OCI-M2 (cell line): Measurements from ENCODE around the gene ANO2.

Experiments used
- DNase-seq: peaks from one replicate; lab custom pipeline; 2025; ENCODE audit not compliant: unreplicated experiment; lab: John Stamatoyannopoulos, UW

The ANO2 gene

GRCh38 chr12:5736527-5736926 lies 208.5 kb downstream of the ANO2 start:
- no peak for DNase-seq

GRCh38 chr12:5736016-5736415 lies 209.0 kb downstream of the ANO2 start:
- no peak for DNase-seq

- no peak for DNase-seq
These were observed 211.1 kb downstream of the ANO2 start for GRCh38 chr12:5733916-5734315.

- no peak for DNase-seq
These were observed 211.8 kb downstream of the ANO2 start for GRCh38 chr12:5733136-5733755.

GRCh38 chr12:5730962-5731361 lies 214.1 kb downstream of the ANO2 start:
- DNase-seq = no peak

- DNase-seq = no peak
These were observed 221.3 kb downstream of the ANO2 start for GRCh38 chr12:5723711-5724252.

GRCh38 chr12:5723071-5723470 lies 222.0 kb downstream of the ANO2 start:
- no peak for DNase-seq

GRCh38 chr12:5720381-5721005 lies 224.6 kb downstream of the ANO2 start:
- no peak for DNase-seq

GRCh38 chr12:5718680-5719079 lies 226.4 kb downstream of the ANO2 start:
- no peak for DNase-seq

GRCh38 chr12:5718073-5718472 lies 227.0 kb downstream of the ANO2 start:
- DNase-seq = no peak

GRCh38 chr12:5716976-5717375 lies 228.1 kb downstream of the ANO2 start:
- no peak for DNase-seq

GRCh38 chr12:5716201-5716600 lies 228.9 kb downstream of the ANO2 start:
- DNase-seq = no peak

GRCh38 chr12:5715021-5715420 lies 230.0 kb downstream of the ANO2 start:
- DNase-seq = no peak

- DNase-seq = no peak
These were observed 231.4 kb downstream of the ANO2 start for GRCh38 chr12:5713599-5714081.

GRCh38 chr12:5710260-5710878 lies 234.7 kb downstream of the ANO2 start:
- DNase-seq = no peak

GRCh38 chr12:5708371-5708770 lies 236.7 kb downstream of the ANO2 start:
- DNase-seq = no peak

- DNase-seq = no peak
These were observed 238.8 kb downstream of the ANO2 start for GRCh38 chr12:5706247-5706646.

- DNase-seq = no peak
These were observed 239.3 kb downstream of the ANO2 start for GRCh38 chr12:5705791-5706190.

- DNase-seq = no peak
These were observed 250.2 kb downstream of the ANO2 start for GRCh38 chr12:5694759-5695409.

GRCh38 chr12:5692850-5693249 lies 252.2 kb downstream of the ANO2 start:
- DNase-seq = no peak

- DNase-seq = no peak
These were observed 253.1 kb downstream of the ANO2 start for GRCh38 chr12:5691943-5692342.

- no peak for DNase-seq
These were observed 254.8 kb downstream of the ANO2 start for GRCh38 chr12:5690240-5690639.
